GM12878 (cell line): Measurements from ENCODE around the gene CYP4Z1. TPM values are rescaled to one million over a fixed set of nuclear protein-coding genes. Genes with fewer than 3 reads are reported as not detected.

Experiments used
- ATAC-seq: fragments of 200-7000 bp; cut with Tn5 transposase; 3 replicates; pipeline ENCODE4 v1.9.1; 2020; ENCODE audit warnings: mild to moderate bottlenecking, moderate library complexity
- BruUV-seq: library from RNA; stranded (reverse); fragments of 400-500 nt; replicated peaks from 2 replicates; lab custom pipeline; 2021; lab: Mats Ljungman, UMichigan
- CTCF ChIA-PET: fragments of 300-600 bp; sonication (Branson Sonifier 250); formaldehyde crosslinking; extraction: SDS; loops from one replicate; lab custom pipeline; 2021; ENCODE audit warnings: inconsistent platforms; lab: Yijun Ruan, JAX
- POLR2A ChIA-PET: fragments of 350-600 bp; formaldehyde crosslinking; extraction: SDS; loops from one replicate; lab custom pipeline; 2021; ENCODE audit warnings: inconsistent platforms; lab: Charles Lee
- RAD21 ChIA-PET: fragments of 300-600 bp; sonication (Branson Sonifier 250); formaldehyde crosslinking; loops from one replicate; lab custom pipeline; 2023; ENCODE audit warnings: antibody characterized with exemption; ENCODE audit not compliant: unreplicated experiment; lab: Charles Lee
- SMC1A ChIA-PET: fragments of 300-600 bp; sonication (Branson Sonifier 250); formaldehyde crosslinking; loops from one replicate; lab custom pipeline; 2023; ENCODE audit not compliant: unreplicated experiment, uncharacterized antibody; lab: Charles Lee
- DNase-seq: peaks from one replicate; pipeline ENCODE4 v3.0.0-alpha.2; 2011; ENCODE audit warnings: low read depth, low spot score
- FAIRE-seq: peaks from 3 replicates; lab custom pipeline; 2011; peaks lifted over from hg19 to GRCh38; lab: Jason Lieb, UNC
- H2AFZ ChIP-seq: 2 replicates; pipeline ENCODE4 v1.6.0; 2011; ENCODE audit warnings: low read depth, low read length, control low read depth; ENCODE audit not compliant: control insufficient read depth
- H3K27ac ChIP-seq: 2 replicates; pipeline ENCODE4 v1.5.1; 2011; ENCODE audit warnings: control low read depth; ENCODE audit not compliant: control insufficient read depth, insufficient read depth
- H3K27me3 ChIP-seq, 2 experiments: replicated peaks in 1 of 2; 2 replicates each; pipeline versions ENCODE4 v1.6.0 to v1.6.1; 2011; ENCODE audit warnings: low read length in 1 of 2; ENCODE audit not compliant: control insufficient read depth in 2 of 2, insufficient read depth in 2 of 2
- H3K36me3 ChIP-seq, 2 experiments: 2 replicates each; pipeline ENCODE4 v1.5.1; 2011; ENCODE audit warnings: low read length in 1 of 2; ENCODE audit not compliant: control insufficient read depth in 2 of 2, insufficient read depth in 2 of 2
- H3K4me1 ChIP-seq: 2 replicates; pipeline ENCODE4 v1.6.1; 2011; ENCODE audit warnings: mild to moderate bottlenecking, low read length, moderate library complexity, mixed read lengths; ENCODE audit not compliant: control insufficient read depth, insufficient read depth
- H3K4me2 ChIP-seq: 2 replicates; pipeline ENCODE4 v1.6.0; 2011; ENCODE audit warnings: control low read depth; ENCODE audit not compliant: control insufficient read depth, insufficient read depth
- H3K4me3 ChIP-seq: fragments of 200-600 bp; sonication (generic); 2 replicates; pipeline ENCODE4 v1.5.1; 2016
- H3K79me2 ChIP-seq: 2 replicates; pipeline ENCODE4 v1.6.0; 2011; ENCODE audit warnings: low read length; ENCODE audit not compliant: control insufficient read depth, insufficient read depth
- H3K9ac ChIP-seq: 2 replicates; pipeline ENCODE4 v1.8.0; 2011; ENCODE audit warnings: low read length, control low read depth, mixed read lengths; ENCODE audit not compliant: control insufficient read depth, insufficient read depth
- H3K9me3 ChIP-seq: replicated peaks from 3 replicates; pipeline ENCODE4 v1.5.1; 2011; ENCODE audit warnings: mild to moderate bottlenecking, low read length; ENCODE audit not compliant: control insufficient read depth, insufficient read depth
- H4K20me1 ChIP-seq: 2 replicates; pipeline ENCODE4 v1.6.0; 2011; ENCODE audit not compliant: control insufficient read depth, insufficient read depth
- FOS ChIP-seq: IDR thresholded peaks from 3 replicates; pipeline ENCODE4 v1.6.1; 2011; ENCODE audit warnings: borderline replicate concordance; ENCODE audit not compliant: insufficient read length; ENCODE audit errors: extremely low read depth
- FOXM1 ChIP-seq: IDR thresholded peaks from 2 replicates; pipeline ENCODE4 v1.6.1; 2012; ENCODE audit warnings: low read depth, mild to moderate bottlenecking, inconsistent platforms, low read length, moderate library complexity
- NBN ChIP-seq: fragments of 450-650 bp; IDR thresholded peaks from 2 replicates; pipeline ENCODE4 v1.6.1; 2016
- PAX5 ChIP-seq: IDR thresholded peaks from 2 replicates; pipeline ENCODE4 v1.6.1; 2011; ENCODE audit warnings: low read depth, low read length, borderline replicate concordance
- POLR2AphosphoS2 ChIP-seq: IDR thresholded peaks from 2 replicates; pipeline ENCODE4 v1.6.1; 2011; ENCODE audit warnings: low read depth, mild to moderate bottlenecking, low read length, improper control_type of control experiment, moderate library complexity
- RAD21 ChIP-seq: IDR thresholded peaks from 2 replicates; pipeline ENCODE4 v1.6.1; 2011; ENCODE audit warnings: mild to moderate bottlenecking, low read depth, low read length, moderate library complexity; ENCODE audit not compliant: insufficient read depth
- WGBS: methylation state at CpG from one replicate; pipeline ENCODE4 v1.1.6; 2016; ENCODE audit warnings: low lambda C conversion rate; ENCODE audit not compliant: insufficient replicate concordance, insufficient coverage; ENCODE audit errors: missing lambda C conversion rate; 5-methylcytosine and 5-hydroxymethylcytosine counted together
- in situ Hi-C: fragments of 300-500 bp; cut with MboI; formaldehyde crosslinking; loops from 9 replicates; pipeline ENCODE4 v1.14.3; 2018; ENCODE audit warnings: mixed read lengths
- intact Hi-C: fragments of 100-400 bp; cut with micrococcal nuclease; formaldehyde crosslinking; loops from one replicate; pipeline ENCODE4 v1.14.2; 2022; ENCODE audit not compliant: unreplicated experiment
- polyA plus RNA-seq, 11 experiments: library from polyadenylated mRNA; depleted of rRNA in 4 of 11; unstranded in 6 of 11; stranded (reverse) in 5 of 11; fragments of >200 nt; fragmentation: Nextera tagmentation in 4 of 11; fragmentation: Illumina TruSeq in 1 of 11; extraction: Ambion mirVana in 4 of 11; extraction: Trizol in 1 of 11; gene quantifications; 1 replicate in 1 of 11; 2 replicates in 10 of 11; pipeline versions ENCODE4 v1.2.1 to v1.2.3, GENCODE V29; 2011 to 2016; ENCODE audit warnings: inconsistent platforms in 2 of 11, missing spikeins in 2 of 11, low read depth in 1 of 11
- total RNA-seq, 4 experiments: library from RNA; depleted of rRNA in 3 of 4; stranded (reverse); fragments of >200 nt in 3 of 4; fragmentation: Illumina TruSeq in 1 of 4; extraction: Trizol in 1 of 4; gene quantifications; 2 replicates each; pipeline versions ENCODE4 v1.2.1 to v1.2.3, GENCODE V29; 2013 to 2021
- TF ChIP-seq, protein P1 (sequence below): IDR thresholded peaks from 2 replicates; pipeline ENCODE4 v1.6.1; 2011; ENCODE audit warnings: mild to moderate bottlenecking, low read depth, low read length, moderate library complexity; ENCODE audit not compliant: insufficient replicate concordance
- TF ChIP-seq, protein P2 (sequence below): fragments of 450-650 bp; IDR thresholded peaks from 2 replicates; pipeline ENCODE4 v1.6.1; 2018; ENCODE audit warnings: borderline replicate concordance, mild to moderate bottlenecking; ENCODE audit not compliant: partially characterized antibody

The CYP4Z1 gene
- total and polyA plus RNA-seq, 10 of the 15 experiments (the other 5 are each of a cell fraction or from before 2014, with no cell fraction given), result not detected

GRCh38 chr1:47030170-47030805 is 36.7 kb upstream of the CYP4Z1 start:
- in situ Hi-C loops, result no loop called here
- no peak overlapping the region for H3K9ac ChIP-seq
- no peak overlapping the region for H3K4me3 ChIP-seq
- H2AFZ ChIP-seq, result no peak overlapping the region
- FAIRE-seq, result no peak
- H3K4me2 ChIP-seq, result no peak overlapping the region
- SMC1A ChIA-PET, result no interaction called here
- no peaks in the 10 kb centered on the region for H4K20me1 ChIP-seq
- no peak for DNase-seq
- no peak for TF ChIP-seq NBN
- no peak for TF ChIP-seq FOS
- no peak for TF ChIP-seq POLR2AphosphoS2
- TF ChIP-seq, protein P1, sequence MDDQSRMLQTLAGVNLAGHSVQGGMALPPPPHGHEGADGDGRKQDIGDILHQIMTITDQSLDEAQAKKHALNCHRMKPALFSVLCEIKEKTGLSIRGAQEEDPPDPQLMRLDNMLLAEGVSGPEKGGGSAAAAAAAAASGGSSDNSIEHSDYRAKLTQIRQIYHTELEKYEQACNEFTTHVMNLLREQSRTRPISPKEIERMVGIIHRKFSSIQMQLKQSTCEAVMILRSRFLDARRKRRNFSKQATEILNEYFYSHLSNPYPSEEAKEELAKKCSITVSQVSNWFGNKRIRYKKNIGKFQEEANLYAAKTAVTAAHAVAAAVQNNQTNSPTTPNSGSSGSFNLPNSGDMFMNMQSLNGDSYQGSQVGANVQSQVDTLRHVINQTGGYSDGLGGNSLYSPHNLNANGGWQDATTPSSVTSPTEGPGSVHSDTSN, result no peak
- TF ChIP-seq FOXM1, result no peak
- TF ChIP-seq PAX5, result no peak
- TF ChIP-seq, protein P2, sequence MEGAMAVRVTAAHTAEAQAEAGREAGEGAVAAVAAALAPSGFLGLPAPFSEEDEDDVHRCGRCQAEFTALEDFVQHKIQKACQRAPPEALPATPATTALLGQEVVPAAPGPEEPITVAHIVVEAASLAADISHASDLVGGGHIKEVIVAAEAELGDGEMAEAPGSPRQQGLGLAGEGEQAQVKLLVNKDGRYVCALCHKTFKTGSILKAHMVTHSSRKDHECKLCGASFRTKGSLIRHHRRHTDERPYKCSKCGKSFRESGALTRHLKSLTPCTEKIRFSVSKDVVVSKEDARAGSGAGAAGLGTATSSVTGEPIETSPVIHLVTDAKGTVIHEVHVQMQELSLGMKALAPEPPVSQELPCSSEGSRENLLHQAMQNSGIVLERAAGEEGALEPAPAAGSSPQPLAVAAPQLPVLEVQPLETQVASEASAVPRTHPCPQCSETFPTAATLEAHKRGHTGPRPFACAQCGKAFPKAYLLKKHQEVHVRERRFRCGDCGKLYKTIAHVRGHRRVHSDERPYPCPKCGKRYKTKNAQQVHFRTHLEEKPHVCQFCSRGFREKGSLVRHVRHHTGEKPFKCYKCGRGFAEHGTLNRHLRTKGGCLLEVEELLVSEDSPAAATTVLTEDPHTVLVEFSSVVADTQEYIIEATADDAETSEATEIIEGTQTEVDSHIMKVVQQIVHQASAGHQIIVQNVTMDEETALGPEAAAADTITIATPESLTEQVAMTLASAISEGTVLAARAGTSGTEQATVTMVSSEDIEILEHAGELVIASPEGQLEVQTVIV, result no peak
- TF ChIP-seq RAD21, result no peak
- TF ChIP-seq, all 136 proteins: peak for 0
- H3K79me2 ChIP-seq, result no peaks in the 10 kb centered on the region
- H3K27me3 ChIP-seq, result no peaks in the 10 kb centered on the region
- no peaks in the 10 kb centered on the region for H3K4me1 ChIP-seq
- ChIA-PET POLR2A (no interaction called here), CTCF (no interaction called here), RAD21 (no interaction called here)
- BruUV-seq, result no TSS peak
- ATAC-seq, result no peak
- no peak overlapping the region for H3K27ac ChIP-seq
- H3K9me3 ChIP-seq, result no peaks in the 10 kb centered on the region
- intact Hi-C loops, result no loop called here
- no peaks in the 10 kb centered on the region for H3K36me3 ChIP-seq
- 0% methylated on average over 3 of the region's 3 CpGs for WGBS
